Measurements from ENCODE around the gene PLA2G15.

Gene PLA2G15

GRCh38 chr16:68310437-68310773 is 65.2 kb downstream of the PLA2G15 start:
- Mint-ChIP-seq H3K4me3 (peak overlapping the region; percentile 99), H3K27ac (peak overlapping the region; percentile 99), H3K4me1 (peaks cover 47% of the 10 kb centered on the region), H3K36me3 (peaks cover 10% of the 10 kb centered on the region), H3K9me3 (no peaks in the 10 kb centered on the region), H3K27me3 (no peaks in the 10 kb centered on the region)

Data from activated naive CD4-positive, alpha-beta T cell treated with anti-CD3 and anti-CD28 coated beads, Interleukin-2, amount 50 U/mL, for 24 hours (primary cell).